Stimulated activated CD8-positive, alpha-beta memory T cell treated with anti-CD3 and anti-CD28 coated beads, Interleukin-12 subunit alpha, Interleukin-12 subunit beta, amount 100 ng/mL, for 1 hour (primary cell): ENCODE measurements around the gene VANGL2.

ENCODE experiments used
- DNase-seq: peaks from one replicate; pipeline ENCODE4 v3.0.0-alpha.2; 2020; ENCODE audit warnings: low read depth

The VANGL2 gene

DNA sequence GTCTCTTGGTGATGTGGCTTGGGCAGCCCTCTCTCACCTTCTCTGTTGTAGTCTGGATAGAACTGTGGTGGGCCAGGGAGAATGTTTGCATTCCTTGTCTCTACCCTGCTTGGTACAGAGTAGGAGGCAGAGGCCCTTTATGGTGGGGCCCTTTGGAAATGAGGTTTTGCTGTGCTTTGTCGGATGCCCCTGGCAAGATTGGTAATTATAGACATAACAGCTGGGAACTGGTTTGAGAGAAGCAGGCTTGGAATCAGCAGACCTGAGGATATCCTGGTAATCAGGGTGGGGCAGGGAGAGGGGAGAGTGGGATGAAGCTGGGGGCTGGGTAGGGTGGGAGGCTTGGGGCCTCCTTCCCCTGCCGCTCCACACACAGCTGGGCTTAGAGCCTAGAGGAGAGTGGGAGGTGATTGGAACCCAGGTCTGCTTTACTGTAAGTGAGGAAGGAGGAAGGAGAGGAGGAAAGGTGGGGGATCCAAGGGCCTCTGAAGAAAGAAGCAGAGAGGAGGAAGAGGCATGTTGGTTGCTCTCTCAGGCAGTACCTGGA is 5.0 kb downstream of the VANGL2 start:
- no peak for DNase-seq

DNA sequence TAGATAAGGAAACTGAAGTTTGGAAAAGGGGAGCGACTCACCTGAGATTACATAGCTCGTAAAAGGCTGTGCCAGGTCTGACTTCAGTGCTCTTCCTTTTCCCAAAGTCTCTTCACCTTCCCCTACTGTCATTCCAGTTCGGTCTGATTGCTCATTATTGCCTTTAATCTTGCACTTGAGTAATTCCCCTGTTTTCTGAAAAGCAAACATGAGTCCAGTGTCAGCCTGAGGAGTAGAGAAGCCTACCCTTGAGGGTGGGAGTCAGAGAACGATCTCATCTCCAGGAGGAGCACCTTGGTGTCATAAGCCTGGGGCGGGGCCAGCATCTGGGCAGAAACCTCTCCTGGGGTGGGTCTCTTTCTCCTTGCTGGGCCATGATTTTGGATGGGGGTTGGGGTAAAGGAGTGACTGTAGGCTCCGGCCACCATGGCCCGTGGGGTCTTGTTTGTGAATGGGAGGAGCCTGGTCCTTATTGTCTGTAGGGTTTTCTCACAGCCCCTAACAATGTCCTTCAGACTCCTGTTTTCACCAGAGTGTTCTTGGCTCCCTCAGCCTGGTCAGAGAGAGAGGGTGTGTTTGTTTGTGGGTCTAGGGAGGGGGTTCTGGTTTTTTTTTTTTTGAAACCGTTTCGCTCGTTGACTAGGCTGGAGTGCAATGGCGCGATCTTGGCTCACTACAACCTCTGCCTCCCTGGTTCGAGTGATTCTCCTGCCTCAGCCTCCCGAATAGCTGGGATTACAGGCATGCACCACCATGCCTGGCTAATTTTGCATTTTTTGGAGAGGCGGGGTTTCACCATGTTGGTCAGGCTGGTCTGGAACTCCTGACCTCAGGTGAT is 6.0 kb downstream of the VANGL2 start:
- DNase-seq: no peak

DNA sequence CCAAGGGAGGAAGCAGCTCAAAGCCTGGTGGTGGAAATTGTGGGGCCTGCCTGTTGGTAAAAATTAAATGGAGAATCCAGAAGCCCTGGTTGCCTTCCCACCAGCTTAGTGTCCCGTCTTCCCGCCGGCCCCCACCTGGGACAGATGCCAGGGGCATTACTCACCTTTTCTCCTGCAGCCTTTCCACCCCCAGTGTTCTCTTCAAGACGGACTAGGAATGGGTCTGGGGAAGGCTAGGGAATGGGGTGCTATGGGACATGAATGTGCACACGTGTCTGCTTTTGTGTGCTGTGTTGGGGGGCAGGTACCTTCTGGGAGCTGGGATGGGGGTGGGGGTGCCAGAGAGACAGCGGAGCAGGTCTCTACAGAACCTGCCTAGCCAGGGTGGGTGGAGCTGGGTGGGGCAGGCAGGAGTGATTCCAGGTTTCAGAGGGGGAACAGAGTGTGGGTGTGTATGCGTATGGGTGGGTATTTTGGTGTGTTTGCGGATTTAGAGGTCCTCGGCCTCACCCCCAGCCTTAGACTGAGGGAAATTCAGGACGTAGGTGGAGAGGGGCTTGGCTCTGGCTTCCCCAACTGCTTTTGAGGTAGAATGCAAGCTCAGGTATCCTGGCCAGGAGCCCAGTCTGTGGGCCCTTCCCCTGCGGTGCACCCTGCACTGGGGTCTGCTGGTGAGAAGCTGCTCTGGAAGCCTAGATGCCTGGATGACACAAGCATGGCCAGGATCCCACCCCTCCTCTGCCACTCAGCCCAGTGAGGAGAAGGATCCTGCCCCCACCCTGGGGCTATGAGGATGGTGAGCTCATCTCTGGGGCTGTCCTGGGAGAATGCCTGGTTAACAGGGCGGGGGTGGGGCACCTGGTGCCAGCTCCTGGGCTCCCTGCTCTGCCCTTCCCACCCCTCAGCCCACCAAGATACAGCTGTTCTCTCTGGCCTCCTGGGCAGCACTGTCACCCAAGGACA is 7.8 kb downstream of the VANGL2 start:
- no peak for DNase-seq

DNA sequence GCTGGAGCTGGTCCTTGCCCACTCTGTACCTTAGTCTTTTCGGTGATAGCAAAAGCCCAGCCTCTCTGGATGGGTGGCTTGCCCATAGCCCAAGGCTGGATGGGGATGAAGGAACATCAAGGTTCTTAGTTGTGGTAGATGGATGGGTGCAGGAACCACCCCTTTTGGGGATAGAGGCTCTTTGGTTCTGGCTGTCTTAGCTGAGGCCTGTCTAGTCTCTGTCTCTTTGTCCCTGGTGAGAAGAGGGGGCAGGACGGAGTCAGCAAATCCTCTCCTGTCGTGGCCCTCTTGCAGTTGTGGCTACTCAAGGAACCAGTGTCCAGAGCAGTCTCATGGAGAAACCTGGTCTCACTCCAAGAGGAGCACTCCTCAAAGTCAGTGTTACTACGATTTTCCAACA is 8.5 kb downstream of the VANGL2 start:
- no peak for DNase-seq

- DNase-seq: no peak
Measured at GRCh38 chr1:160409486-160409885, 9.1 kb downstream of the VANGL2 start.

DNA sequence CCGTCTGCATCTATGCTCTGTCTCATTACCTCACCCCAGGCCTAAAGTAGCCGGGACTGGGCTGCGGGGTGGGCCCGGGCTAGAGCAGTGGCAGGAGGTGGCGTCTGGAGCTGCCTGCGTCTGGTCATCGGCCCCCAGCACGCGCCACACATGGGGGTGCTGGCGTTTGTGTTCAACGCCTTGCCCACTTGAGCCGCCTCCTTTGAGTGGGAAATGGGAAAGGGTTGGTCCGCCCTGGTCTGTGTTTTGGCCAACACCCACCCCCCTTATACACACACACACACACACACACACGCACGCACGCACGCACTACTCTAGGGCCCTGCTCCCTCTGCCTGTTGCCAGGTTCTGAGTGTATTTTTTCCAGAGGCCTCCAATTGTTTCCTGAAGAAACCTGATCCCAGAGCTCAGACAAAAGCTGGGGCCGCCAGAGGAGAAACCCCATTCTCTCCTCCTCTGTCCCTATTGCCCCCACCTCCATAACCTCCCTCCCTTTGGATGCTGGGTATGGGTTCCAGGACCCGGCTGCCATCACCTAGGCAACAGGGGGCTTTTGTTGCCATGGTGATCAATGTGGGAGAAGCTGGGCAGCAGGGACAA is 10.1 kb downstream of the VANGL2 start:
- no peak for DNase-seq

GRCh38 chr1:160411271-160412027 is 11.1 kb downstream of the VANGL2 start:
- no peak for DNase-seq

DNA sequence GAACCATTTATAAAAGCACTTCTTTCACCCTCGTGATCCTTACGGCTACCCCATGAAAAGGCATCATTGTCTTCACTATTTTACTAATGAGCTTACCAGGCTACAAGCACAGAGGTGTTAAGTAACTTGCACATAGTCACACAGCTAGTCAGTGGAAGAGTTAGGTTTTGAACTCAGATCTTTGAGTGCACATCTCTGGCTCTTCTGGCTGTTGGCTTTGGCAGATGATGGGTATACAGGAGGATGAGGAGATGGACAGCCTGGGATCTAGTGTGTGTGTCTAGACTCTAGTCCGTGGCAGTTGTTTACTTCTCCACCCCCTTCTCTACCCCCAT is 11.6 kb downstream of the VANGL2 start:
- no peak for DNase-seq

DNA sequence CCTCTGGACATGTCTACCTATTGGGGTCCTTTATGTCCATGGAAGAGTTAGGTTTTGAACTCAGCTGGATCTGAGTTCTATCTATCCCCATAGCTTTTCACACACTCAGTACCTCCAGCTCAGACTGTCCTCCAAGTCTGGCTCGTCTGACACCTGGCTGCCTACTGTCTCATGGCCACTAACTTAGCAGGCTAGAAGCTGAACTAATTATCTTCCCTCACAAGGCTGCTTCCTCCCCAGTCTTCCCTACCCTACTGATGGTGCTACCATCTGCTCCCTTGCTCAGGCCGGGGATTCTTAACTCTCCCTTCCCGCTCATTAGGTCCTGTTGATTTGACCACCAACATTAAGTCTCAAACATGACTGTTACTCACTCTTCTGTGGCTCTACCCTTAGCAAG is 13.4 kb downstream of the VANGL2 start:
- DNase-seq: no peak

- no peak for DNase-seq
Measured at GRCh38 chr1:160414881-160415280, 14.5 kb downstream of the VANGL2 start.

DNA sequence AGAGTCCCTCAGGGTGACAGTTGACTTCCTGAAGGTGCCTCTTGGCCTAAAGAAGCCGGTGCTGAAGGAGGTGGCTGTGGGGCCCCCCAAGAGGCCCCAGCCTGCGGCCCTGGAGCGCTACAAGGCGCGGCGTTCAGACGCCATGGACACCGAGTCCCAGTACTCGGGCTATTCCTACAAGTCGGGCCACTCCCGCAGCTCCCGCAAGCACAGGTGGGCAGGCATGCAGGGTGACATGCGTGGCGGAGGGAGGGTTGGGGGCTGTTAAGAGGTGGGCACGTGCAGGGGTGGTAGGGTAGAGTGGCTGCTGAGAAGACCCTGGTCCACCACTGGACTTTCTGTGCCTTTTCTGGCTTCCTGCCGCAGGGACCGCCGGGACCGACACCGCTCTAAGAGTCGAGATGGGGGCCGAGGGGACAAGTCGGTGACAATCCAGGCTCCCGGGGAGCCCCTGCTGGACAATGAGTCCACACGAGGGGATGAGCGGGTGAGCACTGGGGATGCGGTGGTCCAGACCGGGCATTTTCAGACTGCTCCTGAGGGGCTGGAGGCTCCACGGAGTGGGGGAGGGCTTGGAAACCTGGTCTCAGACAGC is 15.4 kb downstream of the VANGL2 start:
- no peak for DNase-seq

GRCh38 chr1:160416369-160416768 is 16.0 kb downstream of the VANGL2 start:
- no peak for DNase-seq

GRCh38 chr1:160418483-160418882 is 18.1 kb downstream of the VANGL2 start:
- no peak for DNase-seq

DNA sequence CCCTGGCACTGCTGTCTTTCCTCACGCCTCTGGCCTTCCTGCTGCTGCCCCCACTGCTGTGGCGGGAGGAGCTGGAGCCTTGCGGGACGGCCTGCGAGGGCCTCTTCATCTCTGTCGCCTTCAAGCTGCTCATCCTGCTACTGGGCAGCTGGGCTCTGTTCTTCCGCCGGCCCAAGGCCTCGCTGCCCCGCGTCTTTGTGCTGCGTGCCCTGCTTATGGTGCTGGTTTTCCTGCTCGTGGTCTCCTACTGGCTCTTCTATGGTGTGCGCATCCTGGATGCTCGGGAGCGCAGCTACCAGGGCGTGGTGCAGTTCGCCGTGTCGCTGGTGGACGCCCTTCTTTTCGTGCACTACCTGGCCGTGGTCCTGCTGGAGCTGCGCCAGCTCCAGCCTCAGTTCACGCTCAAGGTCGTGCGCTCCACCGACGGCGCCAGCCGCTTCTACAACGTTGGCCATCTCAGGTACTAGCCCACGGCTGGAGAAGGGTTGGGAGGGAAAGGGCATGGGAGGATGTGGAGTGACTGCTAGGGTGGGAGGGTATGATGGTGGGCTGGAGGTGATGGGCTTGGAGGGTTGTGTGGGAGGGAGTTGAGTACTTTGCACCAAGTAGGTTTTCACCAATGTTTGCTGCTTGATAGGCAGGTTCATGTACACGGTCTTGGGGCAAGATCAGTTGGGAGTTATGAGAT is 18.9 kb downstream of the VANGL2 start:
- no peak for DNase-seq

- DNase-seq: no peak
Measured at GRCh38 chr1:160419838-160420169, 19.4 kb downstream of the VANGL2 start.

GRCh38 chr1:160420881-160421842 is 20.8 kb downstream of the VANGL2 start:
- no peak for DNase-seq

- no peak for DNase-seq
Measured at GRCh38 chr1:160421881-160422280, 21.5 kb downstream of the VANGL2 start.

- no peak for DNase-seq
Measured at GRCh38 chr1:160423966-160424365, 23.6 kb downstream of the VANGL2 start.

GRCh38 chr1:160425847-160426246 is 25.5 kb downstream of the VANGL2 start:
- DNase-seq: no peak

- no peak for DNase-seq
Measured at GRCh38 chr1:160427625-160428024, 27.3 kb downstream of the VANGL2 start.
